HepG2 (cell line): Measurements from ENCODE around the gene PHF10. TPM values are rescaled to one million over a fixed set of nuclear protein-coding genes. Genes with fewer than 3 reads are reported as not detected.

ENCODE experiments used
- CBX5 ChIP-seq: sonication (generic); formaldehyde crosslinking; IDR thresholded peaks from 2 replicates; pipeline ENCODE4 v1.4.0; 2020; ENCODE audit warnings: missing genetic modification reagents, borderline replicate concordance
- CC2D1A ChIP-seq: sonication (generic); formaldehyde crosslinking; IDR thresholded peaks from 2 replicates; pipeline ENCODE4 v1.8.1; 2023; ENCODE audit warnings: mild to moderate bottlenecking, missing genetic modification reagents
- FOXM1 ChIP-seq: sonication (generic); formaldehyde crosslinking; IDR thresholded peaks from 2 replicates; pipeline ENCODE4 v1.5.0; 2020; ENCODE audit warnings: missing genetic modification reagents
- KAT8 ChIP-seq: IDR thresholded peaks from 2 replicates; pipeline ENCODE4 v1.6.1; 2016; ENCODE audit warnings: missing genetic modification reagents, missing compliant biosample characterization
- MIXL1 ChIP-seq: IDR thresholded peaks from 2 replicates; pipeline ENCODE4 v1.6.1; 2016
- NCOA1 ChIP-seq: sonication (generic); formaldehyde crosslinking; IDR thresholded peaks from 2 replicates; pipeline ENCODE4 v1.9.0; 2021; ENCODE audit warnings: missing genetic modification reagents
- NCOA5 ChIP-seq: sonication (generic); formaldehyde crosslinking; IDR thresholded peaks from 2 replicates; pipeline ENCODE4 v1.4.0; 2020; ENCODE audit warnings: missing genetic modification reagents
- NR2F1 ChIP-seq, 2 experiments: fragments of 450-650 bp in 1 of 2; formaldehyde crosslinking in 1 of 2; IDR thresholded peaks; 2 replicates each; pipeline versions ENCODE4 v1.5.0 to v1.6.1; 2016 to 2020; ENCODE audit warnings: mild to moderate bottlenecking in 1 of 2, missing compliant biosample characterization in 1 of 2, missing genetic modification reagents in 1 of 2, moderate library complexity in 1 of 2
- PAWR ChIP-seq: sonication (generic); formaldehyde crosslinking; IDR thresholded peaks from 2 replicates; pipeline ENCODE4 v1.4.0; 2020; ENCODE audit warnings: missing genetic modification reagents, mild to moderate bottlenecking, borderline replicate concordance
- RBM22 ChIP-seq: fragments of 200-400 bp; formaldehyde crosslinking; optimal IDR thresholded peaks from 2 replicates; pipeline ENCODE3; 2017; ENCODE audit warnings: mild to moderate bottlenecking, low read length, moderate library complexity
- ZBTB33 ChIP-seq: sonication (generic); formaldehyde crosslinking; IDR thresholded peaks from 2 replicates; pipeline ENCODE4 v1.4.0; 2020; ENCODE audit warnings: missing genetic modification reagents
- ZC3H4 ChIP-seq: sonication (generic); formaldehyde crosslinking; IDR thresholded peaks from 2 replicates; pipeline ENCODE4 v1.4.0; 2020; ENCODE audit warnings: missing genetic modification reagents, borderline replicate concordance
- ZFP90 ChIP-seq: sonication (generic); formaldehyde crosslinking; IDR thresholded peaks from 2 replicates; pipeline ENCODE4 v1.8.0; 2022; ENCODE audit warnings: missing genetic modification reagents, mild to moderate bottlenecking, inconsistent platforms, borderline replicate concordance
- ZGPAT ChIP-seq: IDR thresholded peaks from 2 replicates; pipeline ENCODE4 v1.6.1; 2016; ENCODE audit warnings: mild to moderate bottlenecking
- ZIK1 ChIP-seq: sonication (generic); formaldehyde crosslinking; IDR thresholded peaks from 2 replicates; pipeline ENCODE4 v1.5.0; 2020; ENCODE audit warnings: mild to moderate bottlenecking, low read depth, missing genetic modification reagents, borderline replicate concordance
- ZNF577 ChIP-seq: sonication (generic); formaldehyde crosslinking; IDR thresholded peaks from 2 replicates; pipeline ENCODE4 v1.4.0; 2020; ENCODE audit warnings: mild to moderate bottlenecking, low read depth, missing genetic modification reagents, borderline replicate concordance
- ZNF589 ChIP-seq: sonication (generic); formaldehyde crosslinking; conservative IDR thresholded peaks from 2 replicates; pipeline ENCODE4 v1.8.0; 2022; ENCODE audit warnings: mild to moderate bottlenecking, moderate library complexity, missing genetic modification reagents
- ZNF790 ChIP-seq: sonication (generic); formaldehyde crosslinking; IDR thresholded peaks from 2 replicates; pipeline ENCODE4 v1.8.0; 2022; ENCODE audit warnings: missing genetic modification reagents, mild to moderate bottlenecking, borderline replicate concordance
- polyA plus RNA-seq, 8 experiments: library from polyadenylated mRNA; depleted of rRNA in 3 of 8; stranded (reverse) in 7 of 8; unstranded in 1 of 8; fragments of >200 nt; fragmentation: Illumina TruSeq in 4 of 8; extraction: Trizol in 4 of 8; gene quantifications; 2 replicates each; pipeline versions ENCODE4 v1.2.1 to v1.2.3, GENCODE V29; 2011 to 2016; ENCODE audit warnings: low read depth in 4 of 8, missing spikeins in 1 of 8, mixed read lengths in 1 of 8; ENCODE audit not compliant: insufficient read depth in 1 of 8
- total RNA-seq, 5 experiments: library from RNA; depleted of rRNA; stranded (reverse); fragments of >200 nt; fragmentation: Illumina TruSeq; extraction: Trizol; gene quantifications; 2 replicates each; pipeline ENCODE4 v1.2.3, GENCODE V29; 2016; ENCODE audit warnings: low read depth in 1 of 5
- TF ChIP-seq, protein P1 (sequence below): sonication (generic); formaldehyde crosslinking; IDR thresholded peaks from 2 replicates; pipeline ENCODE4 v1.5.1; 2020; ENCODE audit warnings: missing genetic modification reagents, mild to moderate bottlenecking, borderline replicate concordance
- TF ChIP-seq, protein P2 (sequence below): sonication (generic); formaldehyde crosslinking; IDR thresholded peaks from 2 replicates; pipeline ENCODE4 v1.5.1; 2020; ENCODE audit warnings: missing genetic modification reagents, mild to moderate bottlenecking, borderline replicate concordance
- TF ChIP-seq, protein P3 (sequence below): sonication (generic); formaldehyde crosslinking; IDR thresholded peaks from 2 replicates; pipeline ENCODE4 v1.8.1; 2023; ENCODE audit warnings: missing genetic modification reagents, mild to moderate bottlenecking, borderline replicate concordance
- TF ChIP-seq, protein P4 (sequence below): sonication (generic); formaldehyde crosslinking; IDR thresholded peaks from 2 replicates; pipeline ENCODE4 v1.5.0; 2020; ENCODE audit warnings: missing genetic modification reagents

The PHF10 gene
- total and polyA plus RNA-seq, 2 of the 13 experiments (the other 11 are each of a cell fraction or from before 2014, with no cell fraction given): 42.1 to 84.1 TPM

- TF ChIP-seq, protein P1, sequence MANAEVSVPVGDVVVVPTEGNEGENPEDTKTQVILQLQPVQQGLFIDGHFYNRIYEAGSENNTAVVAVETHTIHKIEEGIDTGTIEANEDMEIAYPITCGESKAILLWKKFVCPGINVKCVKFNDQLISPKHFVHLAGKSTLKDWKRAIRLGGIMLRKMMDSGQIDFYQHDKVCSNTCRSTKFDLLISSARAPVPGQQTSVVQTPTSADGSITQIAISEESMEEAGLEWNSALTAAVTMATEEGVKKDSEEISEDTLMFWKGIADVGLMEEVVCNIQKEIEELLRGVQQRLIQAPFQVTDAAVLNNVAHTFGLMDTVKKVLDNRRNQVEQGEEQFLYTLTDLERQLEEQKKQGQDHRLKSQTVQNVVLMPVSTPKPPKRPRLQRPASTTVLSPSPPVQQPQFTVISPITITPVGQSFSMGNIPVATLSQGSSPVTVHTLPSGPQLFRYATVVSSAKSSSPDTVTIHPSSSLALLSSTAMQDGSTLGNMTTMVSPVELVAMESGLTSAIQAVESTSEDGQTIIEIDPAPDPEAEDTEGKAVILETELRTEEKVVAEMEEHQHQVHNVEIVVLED (CRISPR knock-in tag): peak; percentile 73; the same call in 1 of the 2 replicates
- TF ChIP-seq PAWR (CRISPR knock-in tag) (0 out of 2 replicates have a peak, but pooled peaks have one; percentile 57), RBM22 (no peak), ZBTB33 (0 out of 2 replicates have a peak, but pooled peaks have one; percentile 35), CBX5 (peak; percentile 65; the same call in 1 of the 2 replicates), ZNF577 (CRISPR knock-in tag) (no peak), NCOA5 (CRISPR knock-in tag) (no peak), KAT8 (peak; percentile 63; the same call in 1 of the 2 replicates), ZC3H4 (CRISPR knock-in tag) (peak; percentile 93), ZNF589 (peak; percentile 97), ZGPAT (CRISPR knock-in tag) (peak; percentile 83; the same call in 1 of the 2 replicates), MIXL1 (CRISPR knock-in tag) (peak; percentile 6; the same call in 1 of the 2 replicates), ZFP90 (CRISPR knock-in tag) (no peak), ZIK1 (CRISPR knock-in tag) (peak; percentile 68; the same call in 1 of the 2 replicates), ZNF790 (CRISPR knock-in tag) (peak; percentile 94; the same call in 1 of the 2 replicates), NCOA1 (CRISPR knock-in tag) (peak; percentile 95; the same call in 1 of the 2 replicates), FOXM1 (no peak), CC2D1A (CRISPR knock-in tag) (0 out of 2 replicates have a peak, but pooled peaks have one; percentile 26), NR2F1 (CRISPR knock-in tag; IDR thresholded peaks at IDR 0.05) (no peak)
- TF ChIP-seq, protein P2, sequence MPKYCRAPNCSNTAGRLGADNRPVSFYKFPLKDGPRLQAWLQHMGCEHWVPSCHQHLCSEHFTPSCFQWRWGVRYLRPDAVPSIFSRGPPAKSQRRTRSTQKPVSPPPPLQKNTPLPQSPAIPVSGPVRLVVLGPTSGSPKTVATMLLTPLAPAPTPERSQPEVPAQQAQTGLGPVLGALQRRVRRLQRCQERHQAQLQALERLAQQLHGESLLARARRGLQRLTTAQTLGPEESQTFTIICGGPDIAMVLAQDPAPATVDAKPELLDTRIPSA: peak; percentile 82
- TF ChIP-seq, protein P3, sequence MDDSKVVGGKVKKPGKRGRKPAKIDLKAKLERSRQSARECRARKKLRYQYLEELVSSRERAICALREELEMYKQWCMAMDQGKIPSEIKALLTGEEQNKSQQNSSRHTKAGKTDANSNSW (CRISPR knock-in tag): no peak
- TF ChIP-seq, protein P4, sequence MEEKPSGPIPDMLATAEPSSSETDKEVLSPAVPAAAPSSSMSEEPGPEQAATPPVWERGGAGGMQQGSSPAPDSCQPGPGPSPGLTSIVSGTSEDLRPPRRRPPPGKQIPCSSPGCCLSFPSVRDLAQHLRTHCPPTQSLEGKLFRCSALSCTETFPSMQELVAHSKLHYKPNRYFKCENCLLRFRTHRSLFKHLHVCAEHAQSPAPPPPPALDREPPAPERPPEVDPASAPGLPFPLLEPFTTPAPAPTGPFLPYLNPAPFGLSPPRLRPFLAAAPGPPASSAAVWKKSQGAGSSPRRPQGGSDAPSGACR (CRISPR knock-in tag): peak; percentile 88
Measured at GRCh38 chr6:169724494-169725124, at the start of gene PHF10 (continued).
